Thyroid gland (tissue), 4 donors: Measurements from ENCODE around the gene SMIM36. TPM values are rescaled to one million over a fixed set of nuclear protein-coding genes. Genes with fewer than 3 reads are reported as not detected.

Experiments used
- DNase-seq, 2 donors: peaks; one replicate each; pipeline ENCODE4 v3.0.0-alpha.2; 2019
- H3K27ac ChIP-seq, 3 donors: fragments of 200-600 bp; sonication (generic); 1 replicate in 2 of 3; 2 replicates in 1 of 3; pipeline ENCODE4 v1.5.1; 2016 to 2019; ENCODE audit warnings: mild to moderate bottlenecking in 1 of 3, moderate library complexity in 1 of 3
- H3K27me3 ChIP-seq: fragments of 200-600 bp; sonication (generic); one replicate; pipeline ENCODE4 v1.5.1; 2019
- H3K36me3 ChIP-seq, 2 donors: fragments of 200-600 bp; sonication (generic); one replicate each; pipeline ENCODE4 v1.5.1; 2016 to 2019
- H3K4me1 ChIP-seq, 2 donors: fragments of 200-600 bp; sonication (generic); one replicate each; pipeline ENCODE4 v1.5.1; 2017 to 2019
- H3K4me3 ChIP-seq, 3 donors: fragments of 200-600 bp; sonication (generic); replicated peaks in 1 of 3; 1 replicate in 2 of 3; 2 replicates in 1 of 3; pipeline ENCODE4 v1.5.1; 2016; ENCODE audit warnings: mild to moderate bottlenecking in 1 of 3
- H3K9me3 ChIP-seq: fragments of 200-600 bp; sonication (generic); one replicate; pipeline ENCODE4 v1.5.1; 2017
- CTCF ChIP-seq, 6 experiments: fragments of 200-600 bp in 3 of 6; fragments of 450-650 bp in 3 of 6; sonication (generic) in 3 of 6; IDR thresholded peaks; one replicate each; pipeline ENCODE4 v1.5.1; 2016 to 2019; ENCODE audit warnings: antibody characterized with exemption in 6 of 6, mild to moderate bottlenecking in 2 of 6, inconsistent platforms in 1 of 6, moderate library complexity in 1 of 6
- POLR2A ChIP-seq, 2 donors: fragments of 450-650 bp; IDR thresholded peaks; one replicate each; pipeline ENCODE4 v1.6.1; 2017; ENCODE audit warnings: antibody characterized with exemption in 2 of 2, mild to moderate bottlenecking in 2 of 2, moderate library complexity in 1 of 2
- whole genome bisulfite sequencing, 2 donors: methylation state at CpG; one replicate each; pipeline ENCODE4 v1.1.5; 2017; 5-methylcytosine and 5-hydroxymethylcytosine counted together
- intact Hi-C: fragments of 100-400 bp; cut with DNase I; formaldehyde crosslinking; loops from one replicate; pipeline ENCODE4 v1.15.1; 2023
- total RNA-seq, 4 donors: library from RNA; depleted of rRNA; stranded (reverse); fragments of >200 nt; gene quantifications; one replicate each; pipeline ENCODE4 v1.2.3, GENCODE V29; 2016

SMIM36 gene
- total RNA-seq, 4 donors from 2014 or later = not detected

- TF ChIP-seq POLR2A (IDR thresholded peaks at IDR 0.05) (no peak), CTCF (IDR thresholded peaks at IDR 0.05) (no peak)
- H3K27me3 ChIP-seq = no peaks in the 10 kb centered on the region
- H3K27ac ChIP-seq = peak within 1 kb of the TSS in 2 of 3 donors; percentile 34 to 85
- H3K36me3 ChIP-seq = no peaks in the 10 kb centered on the region
- DNase-seq = peak in 1 of 2 donors; percentile 39
- H3K9me3 ChIP-seq = no peaks in the 10 kb centered on the region
- peak within 1 kb of the TSS; percentile 46 to 96 (median 64) for H3K4me3 ChIP-seq
- peaks cover 7 to 17% of the 10 kb centered on the region in 2 donors for H3K4me1 ChIP-seq
- 0 to 1% methylated on average over 23 to 32 of the region's 62 CpGs for WGBS, 2 donors
- intact Hi-C loops = no loop called here
Observed at GRCh38 chr17:55421179-55421934, 89.9 kb downstream of the SMIM36 start, which contains the start of gene MMD. Gene MMD, minus strand, starts transcription at chr17:55421835. Its CDS starts 140 bp downstream, at chr17:55421695.

GRCh38 chr17:55420776-55421178 is 90.5 kb downstream of the SMIM36 start:
- Histone ChIP-seq H3K9me3 (no peaks in the 10 kb centered on the region), H3K27ac (peak overlapping the region in 2 of 3 donors; percentile 34 to 85), H3K4me3 (peak overlapping the region; percentile 46 to 96 (median 64)), H3K36me3 (no peaks in the 10 kb centered on the region), H3K27me3 (no peaks in the 10 kb centered on the region), H3K4me1 (peaks cover 7 to 18% of the 10 kb centered on the region in 2 donors)
- TF ChIP-seq CTCF (IDR thresholded peaks at IDR 0.05) = no peak
- no peak for TF ChIP-seq POLR2A (IDR thresholded peaks at IDR 0.05)
- DNase-seq = peak; percentile 42 to 51
- intact Hi-C loops = no loop called here
- 0% methylated on average over 15 to 21 of the region's 21 CpGs for WGBS, 2 donors

GRCh38 chr17:55420067-55420775 is 91.0 kb downstream of the SMIM36 start:
- peaks cover 13 to 18% of the 10 kb centered on the region in 2 donors for H3K4me1 ChIP-seq
- peak overlapping the region in 2 of 3 donors; percentile 64 to 96 for H3K4me3 ChIP-seq
- WGBS, 2 donors = 31 to 35% methylated on average over 6 of the region's 6 CpGs
- no peaks in the 10 kb centered on the region for H3K36me3 ChIP-seq
- no peaks in the 10 kb centered on the region for H3K9me3 ChIP-seq
- no peak for DNase-seq
- H3K27ac ChIP-seq = peak overlapping the region in 1 of 3 donors; percentile 85
- H3K27me3 ChIP-seq = no peaks in the 10 kb centered on the region
- TF ChIP-seq POLR2A (IDR thresholded peaks at IDR 0.05) (no peak), CTCF (IDR thresholded peaks at IDR 0.05) (no peak)
- intact Hi-C loops = no loop called here

GRCh38 chr17:55418369-55419268 is 92.6 kb downstream of the SMIM36 start:
- intact Hi-C loops = no loop called here

More at GRCh38 chr17:55418369-55419268, 92.6 kb downstream of the SMIM36 start:
- DNase-seq = no peak
- no peaks in the 10 kb centered on the region for H3K36me3 ChIP-seq
- WGBS, 2 donors = 93 to 94% methylated on average over 3 of the region's 3 CpGs
- H3K27me3 ChIP-seq = no peaks in the 10 kb centered on the region
- no peak overlapping the region for H3K4me3 ChIP-seq
- H3K9me3 ChIP-seq = no peaks in the 10 kb centered on the region
- H3K4me1 ChIP-seq = peaks cover 18 to 32% of the 10 kb centered on the region in 2 donors
- no peak for TF ChIP-seq POLR2A (IDR thresholded peaks at IDR 0.05)
- TF ChIP-seq CTCF (IDR thresholded peaks at IDR 0.05) = no peak
- no peak overlapping the region for H3K27ac ChIP-seq
